ENCODE data around the gene ATP8A1.

GRCh38 chr4:42488114-42488513 is 168.8 kb downstream of the ATP8A1 start:
- no peak for TF ChIP-seq POLR2A (IDR thresholded peaks at IDR 0.05; ENCODE audit: low read depth, low read length)
- TF ChIP-seq POLR2AphosphoS5 (IDR thresholded peaks at IDR 0.05; ENCODE audit: low read depth, low read length) = no peak
